NB4 (cell line): ENCODE measurements around the gene CCDC122.

Experiments used
- DNase-seq: peaks from one replicate; pipeline ENCODE4 v3.0.0; 2010; ENCODE audit warnings: low read depth
- H3K4me3 ChIP-seq: one replicate; pipeline ENCODE4 v1.5.1; 2011; ENCODE audit warnings: mild to moderate bottlenecking, low read depth, low read length, moderate library complexity
- MYC ChIP-seq: IDR thresholded peaks from 2 replicates; pipeline ENCODE4 v1.6.1; 2011; ENCODE audit warnings: low read depth, low read length
- POLR2A ChIP-seq: IDR thresholded peaks from 2 replicates; pipeline ENCODE4 v1.6.1; 2011; ENCODE audit warnings: mild to moderate bottlenecking; ENCODE audit not compliant: insufficient read length; ENCODE audit errors: extremely low read depth
- TF ChIP-seq, protein P1 (sequence below): IDR thresholded peaks from one replicate; pipeline ENCODE4 v1.5.1; 2012; ENCODE audit warnings: low read depth, low read length
- TF ChIP-seq, protein P2 (sequence below): IDR thresholded peaks from 2 replicates; pipeline ENCODE4 v1.6.1; 2011; ENCODE audit warnings: low read depth, low read length

CCDC122 gene

DNA sequence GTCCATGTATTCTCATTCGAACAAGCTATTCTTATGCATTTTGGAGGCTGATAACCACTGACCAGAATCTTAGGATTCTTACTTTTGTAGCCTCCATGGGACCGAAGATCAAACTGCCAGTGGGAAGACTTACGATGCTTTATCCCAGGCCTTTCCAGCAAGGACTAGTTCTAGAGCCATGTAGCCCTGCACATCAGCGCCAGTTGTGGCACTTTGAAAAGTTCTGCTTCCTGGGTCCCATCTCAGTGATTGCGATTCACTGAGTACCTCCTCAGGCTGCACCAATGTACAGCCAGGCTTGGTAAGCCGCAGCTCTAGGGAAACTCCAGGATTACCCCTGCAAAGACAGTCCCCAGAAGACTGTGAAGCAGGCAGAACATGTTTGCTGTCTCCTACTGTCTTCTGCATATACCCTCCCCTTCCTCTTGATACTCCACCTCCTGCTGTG lies 73.8 kb downstream of the CCDC122 start:
- TF ChIP-seq, protein P1, sequence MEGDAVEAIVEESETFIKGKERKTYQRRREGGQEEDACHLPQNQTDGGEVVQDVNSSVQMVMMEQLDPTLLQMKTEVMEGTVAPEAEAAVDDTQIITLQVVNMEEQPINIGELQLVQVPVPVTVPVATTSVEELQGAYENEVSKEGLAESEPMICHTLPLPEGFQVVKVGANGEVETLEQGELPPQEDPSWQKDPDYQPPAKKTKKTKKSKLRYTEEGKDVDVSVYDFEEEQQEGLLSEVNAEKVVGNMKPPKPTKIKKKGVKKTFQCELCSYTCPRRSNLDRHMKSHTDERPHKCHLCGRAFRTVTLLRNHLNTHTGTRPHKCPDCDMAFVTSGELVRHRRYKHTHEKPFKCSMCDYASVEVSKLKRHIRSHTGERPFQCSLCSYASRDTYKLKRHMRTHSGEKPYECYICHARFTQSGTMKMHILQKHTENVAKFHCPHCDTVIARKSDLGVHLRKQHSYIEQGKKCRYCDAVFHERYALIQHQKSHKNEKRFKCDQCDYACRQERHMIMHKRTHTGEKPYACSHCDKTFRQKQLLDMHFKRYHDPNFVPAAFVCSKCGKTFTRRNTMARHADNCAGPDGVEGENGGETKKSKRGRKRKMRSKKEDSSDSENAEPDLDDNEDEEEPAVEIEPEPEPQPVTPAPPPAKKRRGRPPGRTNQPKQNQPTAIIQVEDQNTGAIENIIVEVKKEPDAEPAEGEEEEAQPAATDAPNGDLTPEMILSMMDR = no peak
- TF ChIP-seq POLR2A (no peak), MYC (no peak)
- TF ChIP-seq, protein P2, sequence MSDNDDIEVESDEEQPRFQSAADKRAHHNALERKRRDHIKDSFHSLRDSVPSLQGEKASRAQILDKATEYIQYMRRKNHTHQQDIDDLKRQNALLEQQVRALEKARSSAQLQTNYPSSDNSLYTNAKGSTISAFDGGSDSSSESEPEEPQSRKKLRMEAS = no peak
- no peak overlapping the region for H3K4me3 ChIP-seq
- DNase-seq = no peak

DNA sequence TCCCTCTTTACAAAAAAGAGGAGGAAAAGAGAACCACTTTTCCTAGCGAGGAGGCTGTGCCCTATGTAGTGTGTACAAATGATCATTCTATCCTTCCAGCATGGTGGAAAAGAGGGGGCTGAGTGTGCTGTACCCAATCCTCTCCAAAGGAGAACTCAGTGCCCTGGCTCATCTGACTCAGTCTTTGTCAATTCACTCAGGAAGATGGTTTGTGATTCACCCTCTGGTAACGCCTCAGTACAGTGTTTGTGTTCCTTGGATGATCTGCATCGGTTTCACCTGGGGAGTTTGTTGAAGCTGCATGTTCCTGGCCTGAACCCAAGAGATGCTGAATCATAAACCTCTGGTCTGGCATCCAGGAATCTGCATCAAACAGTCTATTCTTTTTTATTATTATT lies 74.5 kb downstream of the CCDC122 start:
- no peak for DNase-seq
- H3K4me3 ChIP-seq = no peak overlapping the region
- TF ChIP-seq, protein P1 = no peak
- TF ChIP-seq MYC (no peak), POLR2A (no peak)
- TF ChIP-seq, protein P2 = no peak

DNA sequence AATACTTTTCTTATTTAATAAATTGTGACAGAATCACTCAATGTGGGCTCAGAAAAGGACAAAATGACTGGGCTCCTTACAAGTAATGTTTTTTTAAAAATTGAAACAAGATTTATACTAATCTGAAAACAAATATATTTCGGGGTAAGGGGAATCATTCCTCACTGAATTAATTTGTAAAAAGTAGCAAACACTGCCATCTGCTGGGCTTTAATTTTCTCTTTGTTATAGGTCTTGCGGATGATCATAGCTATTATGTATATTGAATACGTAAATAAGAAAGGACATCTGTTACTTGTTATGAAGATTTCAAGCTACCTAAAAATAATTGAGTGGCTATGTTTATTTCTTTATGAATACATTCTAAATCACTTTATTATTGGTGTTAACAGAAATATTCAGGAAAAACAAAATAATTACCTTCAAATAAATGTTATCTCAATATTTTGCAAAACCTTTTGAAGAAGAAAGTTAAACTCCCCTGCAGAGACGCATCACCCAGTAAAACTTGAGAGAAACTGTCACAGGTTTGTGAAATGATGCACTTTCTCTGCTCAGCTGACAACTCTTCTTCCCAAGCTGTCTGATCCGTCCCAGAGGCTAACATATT lies 75.0 kb downstream of the CCDC122 start:
- DNase-seq = peak; percentile 62
- TF ChIP-seq, protein P2 = no peak
- TF ChIP-seq MYC (no peak), POLR2A (no peak)
- TF ChIP-seq, protein P1 = no peak
- no peak overlapping the region for H3K4me3 ChIP-seq

DNA sequence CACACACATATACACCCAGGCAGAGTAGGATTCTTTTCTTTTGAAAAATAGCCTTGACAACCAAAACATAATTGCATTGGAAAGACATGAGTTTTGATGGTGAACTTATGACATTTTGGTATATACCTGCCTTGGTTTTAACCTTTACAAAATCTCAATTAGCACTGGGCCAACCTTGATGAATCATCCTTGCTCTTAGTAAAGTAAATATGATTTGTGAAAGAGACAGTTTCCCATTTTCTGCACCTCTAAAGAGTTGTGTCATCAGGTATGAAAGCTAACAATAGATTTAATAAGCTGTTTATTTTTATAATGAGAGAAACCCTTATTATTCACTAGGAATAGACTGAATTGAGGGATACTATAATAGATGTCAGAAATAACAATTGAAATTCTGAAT lies 77.0 kb downstream of the CCDC122 start:
- no peak for DNase-seq
- TF ChIP-seq MYC (no peak), POLR2A (no peak)
- TF ChIP-seq, protein P2 = no peak
- TF ChIP-seq, protein P1 = no peak
- H3K4me3 ChIP-seq = no peak overlapping the region

DNA sequence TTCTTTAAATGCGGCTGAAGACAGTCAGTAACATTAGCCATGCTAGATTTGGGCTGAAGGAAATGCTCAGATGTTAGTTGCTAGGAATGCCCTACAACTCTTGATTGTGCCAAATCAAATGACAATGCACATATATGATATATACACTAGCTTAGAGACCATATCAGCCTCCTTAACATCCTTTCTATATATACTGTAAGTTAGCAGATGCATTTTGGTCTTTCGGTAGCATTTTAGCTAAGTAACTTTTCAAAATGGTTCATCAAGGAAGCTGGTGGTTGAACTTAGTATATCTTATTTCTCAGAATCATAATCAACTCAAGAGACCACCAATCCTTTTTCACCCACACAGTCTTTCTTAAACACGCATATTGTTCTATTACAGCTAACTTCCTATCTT lies 78.7 kb downstream of the CCDC122 start:
- no peak for TF ChIP-seq MYC
- no peak for TF ChIP-seq POLR2A
- TF ChIP-seq, protein P2 = no peak
- TF ChIP-seq, protein P1 = no peak
- H3K4me3 ChIP-seq = no peak overlapping the region
- DNase-seq = no peak
